Adipose tissue (tissue), 3 donors: ENCODE results near the gene COL4A5. TPM values are rescaled to one million over a fixed set of nuclear protein-coding genes. Genes with fewer than 3 reads are reported as not detected.
"Not testable (repeated sequence)": the region's sequence is repeated elsewhere in the genome, so short reads cannot be mapped to it uniquely, and the experiment has no call there.

Source experiments
- H3K27ac ChIP-seq: one replicate; pipeline ENCODE4 v1.5.1; 2013; ENCODE audit warnings: low read depth, low read length
- WGBS, 3 donors: extraction: QIAGEN DNeasy Blood & Tissue Kit; methylation state at CpG; one replicate each; pipeline ENCODE4 v1.1.7; 2013; 5-methylcytosine and 5-hydroxymethylcytosine counted together
- polyA plus RNA-seq, 3 donors: library from polyadenylated mRNA; stranded (reverse); fragments of 200-250 nt; gene quantifications; one replicate each; pipeline ENCODE4 v1.2.3, GENCODE V29; 2013
- donor health status: healthy with polysubstance abuse.
- donor health status: Bipolar disorder and iron deficiency.
- donor health status: healthy.

Gene COL4A5
- polyA plus RNA-seq, 3 donors, result 0.43 to 8.1 (median 2.3) TPM

- no peak overlapping the region for H3K27ac ChIP-seq
- WGBS, 3 donors, result 46 to 68% (median 65%) methylated on average over 2 of the region's 2 CpGs
These were observed 3.3 kb downstream of the COL4A5 start for GRCh38 chrX:108442901-108443464.

GRCh38 chrX:108447303-108447702 is 7.7 kb downstream of the COL4A5 start:
- 46 to 77% (median 72%) methylated on average over 2 of the region's 2 CpGs for WGBS, 3 donors

GRCh38 chrX:108453841-108454240 is 14.2 kb downstream of the COL4A5 start:
- H3K27ac ChIP-seq, result no peak overlapping the region
- WGBS, 3 donors, result 64 to 84% (median 84%) methylated on average over 3 of the region's 3 CpGs

More at GRCh38 chrX:108447303-108447702, 7.7 kb downstream of the COL4A5 start:
- no peak overlapping the region for H3K27ac ChIP-seq

- no peak overlapping the region for H3K27ac ChIP-seq
- WGBS, 3 donors, result 49 to 69% (median 66%) methylated on average over 4 of the region's 4 CpGs
These were observed 17.4 kb downstream of the COL4A5 start for GRCh38 chrX:108456971-108457477.

- no peak overlapping the region for H3K27ac ChIP-seq
- 71 to 83% (median 73%) methylated on average over 3 of the region's 3 CpGs for WGBS, 3 donors
These were observed 25.0 kb downstream of the COL4A5 start for GRCh38 chrX:108464604-108465003.

GRCh38 chrX:108468486-108468885 is 28.8 kb downstream of the COL4A5 start:
- WGBS, 3 donors, result 69 to 95% (median 90%) methylated on average over 1 of the region's 1 CpG

GRCh38 chrX:108473979-108474378 is 34.3 kb downstream of the COL4A5 start:
- no peak overlapping the region for H3K27ac ChIP-seq

More at GRCh38 chrX:108468486-108468885, 28.8 kb downstream of the COL4A5 start:
- no peak overlapping the region for H3K27ac ChIP-seq

- WGBS, 3 donors, result 87 to 94% (median 93%) methylated on average over 6 of the region's 6 CpGs
- not testable (repeated sequence) for H3K27ac ChIP-seq
These were observed 41.9 kb downstream of the COL4A5 start for GRCh38 chrX:108481528-108481927.

- 84 to 92% (median 91%) methylated on average over 3 of the region's 3 CpGs for WGBS, 3 donors
- no peak overlapping the region for H3K27ac ChIP-seq
These were observed 44.6 kb downstream of the COL4A5 start for GRCh38 chrX:108484251-108484650.

GRCh38 chrX:108485960-108486359 is 46.3 kb downstream of the COL4A5 start:
- 80 to 96% (median 86%) methylated on average over 2 of the region's 2 CpGs for WGBS, 3 donors
- no peak overlapping the region for H3K27ac ChIP-seq

GRCh38 chrX:108494406-108495090 is 54.9 kb downstream of the COL4A5 start:
- H3K27ac ChIP-seq, result no peak overlapping the region
- WGBS, 3 donors, result 74 to 86% (median 85%) methylated on average over 3 of the region's 3 CpGs

GRCh38 chrX:108511721-108512120 is 72.1 kb downstream of the COL4A5 start:
- WGBS, 3 donors, result 84 to 100% (median 86%) methylated on average over 1 of the region's 1 CpG
- H3K27ac ChIP-seq, result no peak overlapping the region

GRCh38 chrX:108516184-108516583 is 76.5 kb downstream of the COL4A5 start:
- 35 to 66% (median 48%) methylated on average over 2 of the region's 2 CpGs for WGBS, 3 donors
- no peak overlapping the region for H3K27ac ChIP-seq

GRCh38 chrX:108527724-108528123 is 88.1 kb downstream of the COL4A5 start:
- no peak overlapping the region for H3K27ac ChIP-seq
- 88 to 100% (median 95%) methylated on average over 1 to 3 of the region's 3 CpGs for WGBS, 3 donors

- 20 to 28% (median 24%) methylated on average over 2 of the region's 2 CpGs for WGBS, 3 donors
- H3K27ac ChIP-seq, result no peak overlapping the region
These were observed 97.4 kb downstream of the COL4A5 start for GRCh38 chrX:108537005-108537404.

GRCh38 chrX:108541286-108541685 is 101.6 kb downstream of the COL4A5 start:
- no peak overlapping the region for H3K27ac ChIP-seq

- WGBS, 3 donors, result 60 to 88% (median 88%) methylated on average over 4 of the region's 4 CpGs
- no peak overlapping the region for H3K27ac ChIP-seq
These were observed 117.9 kb downstream of the COL4A5 start for GRCh38 chrX:108557580-108557979.

- WGBS, 3 donors, result 80 to 97% (median 88%) methylated on average over 1 of the region's 1 CpG
These were observed 118.6 kb downstream of the COL4A5 start for GRCh38 chrX:108558217-108558616.

GRCh38 chrX:108573136-108573535 is 133.5 kb downstream of the COL4A5 start:
- no peak overlapping the region for H3K27ac ChIP-seq

More at GRCh38 chrX:108558217-108558616, 118.6 kb downstream of the COL4A5 start:
- no peak overlapping the region for H3K27ac ChIP-seq

GRCh38 chrX:108582151-108582550 is 142.5 kb downstream of the COL4A5 start:
- WGBS, 3 donors, result 71 to 100% (median 97%) methylated on average over 1 of the region's 1 CpG
- H3K27ac ChIP-seq, result no peak overlapping the region
